ENCODE data around the gene MAPK11. TPM values are rescaled to one million over a fixed set of nuclear protein-coding genes. Genes with fewer than 3 reads are reported as not detected.

The MAPK11 gene
- total RNA-seq, 1 donor from 2014 or later, result 3.4 TPM

DNA sequence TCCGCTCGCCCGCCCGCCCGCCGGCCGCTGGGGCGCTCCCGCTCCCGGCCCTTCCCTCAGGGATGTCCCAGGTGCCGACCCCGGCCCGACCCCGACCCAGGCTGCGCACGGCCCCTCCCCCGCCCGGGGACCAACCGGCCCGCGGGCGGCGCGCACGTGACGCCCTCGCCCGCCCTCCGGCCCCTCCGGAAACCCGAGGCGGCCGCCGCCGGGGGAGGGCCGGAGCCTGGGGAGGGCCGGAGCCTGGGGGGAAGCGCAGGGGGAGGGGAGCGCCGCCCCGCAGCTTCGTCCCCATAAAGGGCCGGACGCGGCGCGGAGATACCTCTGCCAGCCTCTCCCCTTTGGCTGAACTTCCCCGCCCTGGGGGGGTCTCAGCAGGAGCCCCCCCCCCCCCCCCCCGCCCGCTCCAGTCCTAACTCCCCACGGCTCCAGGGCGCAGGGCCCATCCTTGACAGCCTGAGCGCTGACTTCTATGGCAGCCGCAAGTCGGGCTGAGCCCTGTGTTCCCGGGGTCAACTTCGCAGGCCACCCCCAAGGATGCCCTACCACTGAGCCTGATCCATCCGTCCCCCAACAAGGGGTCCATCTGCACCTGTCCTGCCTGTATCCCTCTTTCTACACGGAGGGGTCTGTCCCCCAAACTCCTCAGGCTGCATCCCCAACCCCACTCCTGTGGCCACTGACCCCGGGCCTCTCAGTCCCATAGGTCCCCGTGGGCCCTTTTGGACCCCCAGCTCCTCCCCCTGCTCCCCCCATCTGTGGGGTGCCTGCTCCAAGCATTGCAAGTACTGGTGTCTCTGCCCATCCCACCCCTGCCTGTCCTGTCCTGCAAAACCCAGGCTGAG is 8.3 kb downstream of the MAPK11 start, which contains the start of gene MAPK12:
Gene MAPK12 (minus strand): TSS at position 69 of the 845 bp plus-strand sequence. CDS start 174 bp downstream, outside the sequence.
- Histone ChIP-seq H3K4me3 (ENCODE audit: low read depth, low read length) (peak within 1 kb of the TSS; percentile 52), H3K27me3 (ENCODE audit: control insufficient read depth, insufficient read depth, low read length) (no peaks in the 10 kb centered on the region), H3K36me3 (ENCODE audit: control insufficient read depth, insufficient read depth, low read length) (no peaks in the 10 kb centered on the region)
- DNase-seq (ENCODE audit: low read depth), result no peak
- TF ChIP-seq CTCF (IDR thresholded peaks at IDR 0.05; ENCODE audit: insufficient read depth, low read length, severe bottlenecking), result no peak
- FAIRE-seq, result no peak

- DNase-seq (ENCODE audit: low read depth) (no peak), FAIRE-seq (no peak)
- Histone ChIP-seq H3K36me3 (ENCODE audit: control insufficient read depth, insufficient read depth, low read length) (peaks cover 1% of the 10 kb centered on the region), H3K4me3 (ENCODE audit: low read depth, low read length) (peak overlapping the region; percentile 52), H3K27me3 (ENCODE audit: control insufficient read depth, insufficient read depth, low read length) (no peaks in the 10 kb centered on the region)
- no peak for TF ChIP-seq CTCF (IDR thresholded peaks at IDR 0.05; ENCODE audit: insufficient read depth, low read length, severe bottlenecking)
Measured at GRCh38 chr22:50260801-50261614, 9.2 kb downstream of the MAPK11 start.

- no peak for FAIRE-seq
- peaks cover 2% of the 10 kb centered on the region for H3K36me3 ChIP-seq (ENCODE audit: control insufficient read depth, insufficient read depth, low read length)
- DNase-seq (ENCODE audit: low read depth), result no peak
- H3K4me3 ChIP-seq (ENCODE audit: low read depth, low read length), result peak overlapping the region; percentile 52
- no peak for TF ChIP-seq CTCF (IDR thresholded peaks at IDR 0.05; ENCODE audit: insufficient read depth, low read length, severe bottlenecking)
- H3K27me3 ChIP-seq (ENCODE audit: control insufficient read depth, insufficient read depth, low read length), result no peaks in the 10 kb centered on the region
Measured at GRCh38 chr22:50260434-50260800, 9.8 kb downstream of the MAPK11 start.

- TF ChIP-seq CTCF (IDR thresholded peaks at IDR 0.05; ENCODE audit: insufficient read depth, low read length, severe bottlenecking), result no peak
- DNase-seq (ENCODE audit: low read depth), result no peak
- Histone ChIP-seq H3K36me3 (ENCODE audit: control insufficient read depth, insufficient read depth, low read length) (peaks cover 4% of the 10 kb centered on the region), H3K4me3 (ENCODE audit: low read depth, low read length) (no peak overlapping the region), H3K27me3 (ENCODE audit: control insufficient read depth, insufficient read depth, low read length) (no peaks in the 10 kb centered on the region)
- no peak for FAIRE-seq
Measured at GRCh38 chr22:50259302-50259701, 10.9 kb downstream of the MAPK11 start.

DNA sequence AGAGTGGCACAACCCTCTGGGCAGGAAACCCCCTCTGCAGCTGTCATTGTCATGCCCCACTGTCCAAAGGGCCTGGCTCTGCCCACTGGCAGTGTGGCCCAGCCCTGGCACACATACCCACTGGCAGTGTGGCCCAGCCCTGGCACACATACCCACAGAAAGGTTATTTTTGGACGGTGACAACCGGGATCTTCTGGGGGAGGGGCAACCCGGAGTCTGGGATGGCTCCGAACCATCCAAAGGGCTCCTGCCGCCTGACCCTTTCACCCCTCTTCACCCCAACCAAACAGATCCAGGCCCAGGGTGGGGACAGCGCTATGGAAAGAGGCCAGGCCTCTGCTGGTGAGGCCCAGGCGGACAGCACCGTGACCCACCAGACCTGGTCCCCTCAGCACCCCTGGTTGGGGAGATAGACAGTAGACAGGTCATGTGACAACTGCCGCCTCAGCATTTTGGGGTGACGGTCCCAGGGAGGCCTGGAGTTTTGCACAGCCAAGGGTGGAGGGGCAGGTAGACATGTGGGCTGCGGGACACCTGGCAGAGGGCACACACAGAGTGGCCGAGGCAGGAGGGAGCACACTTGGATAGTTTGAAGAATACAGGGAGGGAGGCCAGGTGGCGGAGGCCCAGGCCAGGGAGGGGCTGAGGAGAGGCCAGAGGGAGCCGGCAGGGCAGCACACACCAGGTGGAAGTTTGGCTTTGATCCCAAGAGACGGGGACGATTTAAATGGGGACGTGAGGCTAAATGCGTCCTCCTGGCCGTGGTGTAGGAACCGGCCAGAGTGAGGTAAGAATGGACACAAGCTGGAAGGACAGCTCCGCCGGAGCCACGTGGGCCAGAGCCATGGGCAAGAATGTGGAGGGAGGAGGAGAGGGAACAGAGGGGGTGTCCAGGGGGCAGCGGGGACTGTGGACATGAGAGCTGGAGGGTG is 11.6 kb downstream of the MAPK11 start:
- no peak overlapping the region for H3K4me3 ChIP-seq (ENCODE audit: low read depth, low read length)
- TF ChIP-seq CTCF (IDR thresholded peaks at IDR 0.05; ENCODE audit: insufficient read depth, low read length, severe bottlenecking), result no peak
- H3K36me3 ChIP-seq (ENCODE audit: control insufficient read depth, insufficient read depth, low read length), result peaks cover 4% of the 10 kb centered on the region
- no peaks in the 10 kb centered on the region for H3K27me3 ChIP-seq (ENCODE audit: control insufficient read depth, insufficient read depth, low read length)
- DNase-seq (ENCODE audit: low read depth) (no peak), FAIRE-seq (peak; percentile 18)

Measured in bronchial epithelial cell (primary cell).